ENCODE data around the gene HCN3.

GRCh38 chr1:155260276-155260675 lies 17.0 kb upstream of the HCN3 start:
- TF ChIP-seq CTCF (IDR thresholded peaks at IDR 0.05 in 4 of 5, conservative IDR thresholded peaks at IDR 0.05 in 1 of 5) (no peak), POLR2A (IDR thresholded peaks at IDR 0.05) (no peak)
